Mesothelial cell of epicardium (in vitro differentiated cells): ENCODE data around the gene MEGF8. TPM values are rescaled to one million over a fixed set of nuclear protein-coding genes. Genes with fewer than 3 reads are reported as not detected.

Source experiments
- DNase-seq, 2 experiments: peaks; one replicate each; pipeline ENCODE4 v3.0.0; 2021; ENCODE audit warnings: low spot score in 2 of 2; ENCODE audit not compliant: unreplicated experiment in 2 of 2
- H3K27ac Mint-ChIP-seq: 2 replicates; pipeline ENCODE4 v1.8.0; 2021; ENCODE audit warnings: mixed read lengths
- H3K27me3 Mint-ChIP-seq: 2 replicates; pipeline ENCODE4 v1.8.0; 2021; ENCODE audit warnings: low read depth, mixed read lengths
- H3K36me3 Mint-ChIP-seq: 2 replicates; pipeline ENCODE4 v1.8.0; 2021; ENCODE audit warnings: mixed read lengths
- H3K4me1 Mint-ChIP-seq: 2 replicates; pipeline ENCODE4 v1.8.0; 2021; ENCODE audit warnings: mixed read lengths
- H3K4me3 Mint-ChIP-seq: 2 replicates; pipeline ENCODE4 v1.8.0; 2021; ENCODE audit warnings: mild to moderate bottlenecking, moderate library complexity, mixed read lengths
- H3K9me3 Mint-ChIP-seq: 2 replicates; pipeline ENCODE4 v1.8.0; 2021; ENCODE audit warnings: mixed read lengths
- CTCF ChIP-seq: fragments of 200-600 bp; sonication (generic); IDR thresholded peaks from one replicate; pipeline ENCODE4 v1.5.0; 2021; ENCODE audit warnings: antibody characterized with exemption; ENCODE audit not compliant: unreplicated experiment
- total RNA-seq: library from RNA; stranded (reverse); gene quantifications from 3 replicates; pipeline ENCODE4 v1.2.1, GENCODE V29; 2021

MEGF8 gene
- total RNA-seq, 1 donor from 2014 or later: 58.9 TPM

GRCh38 chr19:42288881-42289555 is 36.4 kb upstream of the MEGF8 start:
- TF ChIP-seq CTCF: peak; percentile 19
- no peak for DNase-seq
- Mint-ChIP-seq H3K27ac (no peak overlapping the region), H3K4me1 (peaks cover 18% of the 10 kb centered on the region), H3K4me3 (no peak overlapping the region), H3K9me3 (no peaks in the 10 kb centered on the region), H3K27me3 (no peaks in the 10 kb centered on the region), H3K36me3 (peaks cover 14% of the 10 kb centered on the region)

- H3K9me3 Mint-ChIP-seq: no peaks in the 10 kb centered on the region
- H3K27me3 Mint-ChIP-seq: no peaks in the 10 kb centered on the region
- H3K4me3 Mint-ChIP-seq: no peak overlapping the region
- no peak overlapping the region for H3K27ac Mint-ChIP-seq
- peaks cover 15% of the 10 kb centered on the region for H3K36me3 Mint-ChIP-seq
- peaks cover 18% of the 10 kb centered on the region for H3K4me1 Mint-ChIP-seq
- no peak for DNase-seq
- no peak for TF ChIP-seq CTCF
Observed at GRCh38 chr19:42289556-42290041, 35.8 kb upstream of the MEGF8 start.

DNA sequence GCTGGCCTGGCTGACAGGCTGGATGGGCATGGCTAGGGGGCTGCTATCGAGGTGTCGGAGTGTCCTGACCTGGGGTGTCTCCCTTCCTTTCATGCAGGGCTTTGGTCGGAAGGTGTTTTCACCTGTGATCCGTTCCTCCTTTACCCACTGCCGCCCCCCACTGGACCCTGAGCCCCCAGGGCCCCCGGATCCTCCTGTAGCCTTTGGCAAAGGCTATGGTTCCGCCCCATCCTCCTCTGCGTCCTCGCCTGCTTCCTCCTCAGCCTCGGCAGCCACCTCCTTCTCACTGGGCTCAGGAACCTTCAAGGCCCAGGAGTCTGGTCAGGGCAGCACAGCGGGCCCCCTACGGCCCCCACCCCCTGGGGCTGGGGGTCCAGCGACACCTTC is 35.3 kb upstream of the MEGF8 start:
- DNase-seq: no peak
- peaks cover 13% of the 10 kb centered on the region for H3K4me1 Mint-ChIP-seq
- no peak overlapping the region for H3K27ac Mint-ChIP-seq
- no peaks in the 10 kb centered on the region for H3K27me3 Mint-ChIP-seq
- no peak overlapping the region for H3K4me3 Mint-ChIP-seq
- peaks cover 15% of the 10 kb centered on the region for H3K36me3 Mint-ChIP-seq
- no peak for TF ChIP-seq CTCF
- H3K9me3 Mint-ChIP-seq: no peaks in the 10 kb centered on the region

DNA sequence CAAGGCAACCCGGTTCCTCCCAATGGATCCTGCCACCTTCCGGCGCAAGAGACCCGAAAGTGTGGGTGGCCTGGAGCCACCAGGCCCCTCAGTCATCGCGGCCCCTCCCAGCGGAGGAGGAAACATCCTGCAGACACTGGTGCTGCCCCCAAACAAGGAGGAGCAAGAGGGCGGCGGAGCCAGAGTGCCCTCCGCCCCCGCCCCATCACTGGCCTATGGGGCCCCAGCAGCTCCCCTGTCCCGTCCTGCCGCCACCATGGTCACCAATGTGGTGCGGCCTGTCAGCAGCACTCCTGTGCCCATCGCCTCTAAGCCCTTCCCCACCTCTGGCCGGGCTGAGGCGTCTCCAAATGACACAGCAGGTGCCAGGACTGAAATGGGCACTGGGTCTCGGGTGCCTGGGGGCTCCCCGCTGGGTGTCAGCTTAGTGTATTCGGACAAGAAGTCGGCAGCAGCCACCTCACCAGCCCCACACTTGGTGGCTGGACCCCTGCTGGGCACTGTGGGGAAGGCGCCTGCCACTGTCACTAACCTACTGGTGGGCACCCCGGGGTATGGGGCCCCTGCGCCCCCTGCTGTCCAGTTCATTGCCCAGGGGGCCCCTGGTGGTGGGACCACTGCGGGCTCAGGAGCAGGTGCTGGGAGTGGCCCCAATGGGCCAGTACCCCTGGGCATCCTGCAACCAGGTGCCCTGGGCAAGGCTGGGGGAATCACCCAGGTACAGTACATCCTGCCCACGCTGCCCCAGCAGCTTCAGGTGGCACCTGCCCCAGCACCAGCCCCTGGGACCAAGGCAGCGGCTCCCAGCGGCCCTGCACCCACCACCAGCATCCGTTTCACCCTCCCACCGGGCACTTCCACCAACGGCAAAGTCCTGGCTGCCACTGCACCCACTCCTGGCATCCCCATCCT is 34.7 kb upstream of the MEGF8 start:
- Mint-ChIP-seq H3K9me3 (no peaks in the 10 kb centered on the region), H3K27me3 (no peaks in the 10 kb centered on the region), H3K36me3 (peaks cover 15% of the 10 kb centered on the region), H3K4me3 (no peak overlapping the region), H3K4me1 (peaks cover 6% of the 10 kb centered on the region), H3K27ac (no peak overlapping the region)
- peak; percentile 76 for TF ChIP-seq CTCF
- no peak for DNase-seq

DNA sequence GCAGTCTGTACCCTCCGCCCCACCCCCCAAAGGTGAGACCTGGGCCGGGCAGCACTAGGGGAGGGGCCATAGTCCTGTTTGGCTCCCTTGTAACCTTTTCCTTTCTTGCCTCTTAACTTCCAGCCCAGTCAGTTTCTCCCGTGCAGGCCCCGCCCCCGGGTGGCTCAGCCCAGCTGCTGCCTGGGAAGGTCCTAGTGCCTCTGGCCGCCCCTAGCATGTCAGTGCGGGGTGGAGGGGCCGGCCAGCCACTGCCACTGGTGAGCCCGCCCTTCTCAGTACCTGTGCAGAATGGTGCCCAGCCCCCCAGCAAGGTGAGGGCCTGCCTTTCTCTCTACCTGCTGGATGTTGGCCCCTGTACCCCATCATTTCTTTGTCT is 34.0 kb upstream of the MEGF8 start:
- no peak for DNase-seq
- Mint-ChIP-seq H3K4me3 (no peak overlapping the region), H3K27ac (no peak overlapping the region), H3K9me3 (no peaks in the 10 kb centered on the region), H3K4me1 (no peaks in the 10 kb centered on the region), H3K36me3 (peaks cover 15% of the 10 kb centered on the region), H3K27me3 (no peaks in the 10 kb centered on the region)
- no peak for TF ChIP-seq CTCF
